MM.1S (cell line): ENCODE results near the gene CR1L.
"Not testable (repeated sequence)": the region's sequence is repeated elsewhere in the genome, so short reads cannot be mapped to it uniquely, and the experiment has no call there.

Source experiments
- DNase-seq: peaks from one replicate; pipeline ENCODE4 v3.0.0-alpha.2; 2015
- H2AFZ ChIP-seq: fragments of 300-600 bp; sonication (generic); 2 replicates; pipeline ENCODE4 v1.6.0; 2016; ENCODE audit warnings: antibody characterized with exemption, low read length
- H3F3A ChIP-seq: fragments of 300-600 bp; sonication (generic); 2 replicates; pipeline ENCODE4 v1.6.1; 2016; ENCODE audit warnings: mild to moderate bottlenecking, antibody characterized with exemption, low read length, moderate library complexity, mixed read lengths; ENCODE audit not compliant: insufficient read depth
- H3K27ac ChIP-seq: fragments of 300-600 bp; sonication (generic); 2 replicates; pipeline ENCODE4 v1.5.1; 2016; ENCODE audit warnings: mild to moderate bottlenecking, low read length
- H3K27me3 ChIP-seq: fragments of 300-600 bp; sonication (generic); replicated peaks from 2 replicates; pipeline ENCODE4 v1.6.0; 2016; ENCODE audit warnings: low read length; ENCODE audit not compliant: insufficient read depth
- H3K36me3 ChIP-seq: fragments of 300-600 bp; sonication (generic); replicated peaks from 2 replicates; pipeline ENCODE4 v1.6.1; 2016; ENCODE audit warnings: mild to moderate bottlenecking, low read length, mixed read lengths; ENCODE audit not compliant: insufficient read depth
- H3K4me1 ChIP-seq: fragments of 300-600 bp; sonication (generic); 2 replicates; pipeline ENCODE4 v1.6.1; 2016; ENCODE audit warnings: low read length, mixed read lengths
- H3K4me2 ChIP-seq: fragments of 300-600 bp; sonication (generic); 2 replicates; pipeline ENCODE4 v1.6.0; 2016; ENCODE audit warnings: low read depth, low read length
- H3K4me3 ChIP-seq: fragments of 300-600 bp; sonication (generic); 2 replicates; pipeline ENCODE4 v1.5.1; 2016; ENCODE audit warnings: low read length, mixed read lengths
- H3K79me2 ChIP-seq: fragments of 300-600 bp; sonication (generic); 2 replicates; pipeline ENCODE4 v1.6.1; 2016; ENCODE audit warnings: mixed run types, low read length, mixed read lengths
- H3K9ac ChIP-seq: fragments of 300-600 bp; sonication (generic); 2 replicates; pipeline ENCODE4 v1.6.1; 2016; ENCODE audit warnings: low read length, mixed read lengths
- H3K9me2 ChIP-seq: fragments of 300-600 bp; sonication (generic); replicated peaks from 2 replicates; pipeline ENCODE4 v1.6.1; 2016; ENCODE audit warnings: mild to moderate bottlenecking, low read length, mixed read lengths; ENCODE audit not compliant: insufficient read depth
- H3K9me3 ChIP-seq: fragments of 300-600 bp; sonication (generic); replicated peaks from 2 replicates; pipeline ENCODE4 v1.6.1; 2016; ENCODE audit warnings: mild to moderate bottlenecking, low read length, mixed read lengths; ENCODE audit not compliant: insufficient read depth
- H4K20me1 ChIP-seq: fragments of 300-600 bp; sonication (generic); 2 replicates; pipeline ENCODE4 v1.6.1; 2016; ENCODE audit warnings: mild to moderate bottlenecking, low read length, moderate library complexity, mixed read lengths; ENCODE audit not compliant: insufficient read depth
- EZH2 ChIP-seq: fragments of 300-600 bp; sonication (generic); optimal IDR thresholded peaks from 2 replicates; pipeline ENCODE3; 2017; ENCODE audit warnings: low read depth, mild to moderate bottlenecking, antibody characterized with exemption, low read length, mixed read lengths
- EZH2phosphoT487 ChIP-seq: fragments of 300-600 bp; sonication (generic); IDR thresholded peaks from 2 replicates; pipeline ENCODE4 v1.6.1; 2018; ENCODE audit warnings: antibody characterized with exemption, low read length
- TF ChIP-seq, protein P1 (sequence below): fragments of 300-600 bp; sonication (generic); IDR thresholded peaks from 2 replicates; pipeline ENCODE4 v1.5.1; 2016; ENCODE audit warnings: antibody characterized with exemption, low read length, mixed read lengths

The CR1L gene

DNA sequence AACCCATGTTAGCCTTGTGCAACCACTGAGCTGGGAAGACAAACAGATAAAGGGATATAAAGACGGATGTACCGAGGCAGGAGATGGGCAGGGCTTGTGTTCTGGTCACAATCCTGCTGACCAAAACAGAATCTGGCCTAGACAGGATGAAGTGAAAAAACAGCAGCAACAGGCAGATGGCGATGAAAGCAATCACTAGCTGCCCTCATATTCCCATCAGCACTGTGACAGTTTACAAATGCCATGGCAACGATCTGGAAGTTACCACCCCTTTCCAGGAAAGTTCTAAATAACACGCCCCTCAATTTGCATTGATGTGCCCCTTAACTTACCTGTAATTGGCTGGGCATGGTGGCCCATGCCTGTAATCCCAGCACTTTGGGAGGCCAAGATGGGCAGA is 66.4 kb downstream of the CR1L start:
- no peaks in the 10 kb centered on the region for H4K20me1 ChIP-seq
- H3F3A ChIP-seq, result no peaks in the 10 kb centered on the region
- H3K9ac ChIP-seq, result no peak overlapping the region
- no peaks in the 10 kb centered on the region for H3K79me2 ChIP-seq
- H3K4me2 ChIP-seq, result no peak overlapping the region
- no peaks in the 10 kb centered on the region for H3K4me1 ChIP-seq
- no peak overlapping the region for H3K4me3 ChIP-seq
- peak; percentile 36 for DNase-seq
- no peak overlapping the region for H3K27ac ChIP-seq
- no peaks in the 10 kb centered on the region for H3K36me3 ChIP-seq
- TF ChIP-seq EZH2 (no peak), EZH2phosphoT487 (no peak)
- TF ChIP-seq, protein P1, sequence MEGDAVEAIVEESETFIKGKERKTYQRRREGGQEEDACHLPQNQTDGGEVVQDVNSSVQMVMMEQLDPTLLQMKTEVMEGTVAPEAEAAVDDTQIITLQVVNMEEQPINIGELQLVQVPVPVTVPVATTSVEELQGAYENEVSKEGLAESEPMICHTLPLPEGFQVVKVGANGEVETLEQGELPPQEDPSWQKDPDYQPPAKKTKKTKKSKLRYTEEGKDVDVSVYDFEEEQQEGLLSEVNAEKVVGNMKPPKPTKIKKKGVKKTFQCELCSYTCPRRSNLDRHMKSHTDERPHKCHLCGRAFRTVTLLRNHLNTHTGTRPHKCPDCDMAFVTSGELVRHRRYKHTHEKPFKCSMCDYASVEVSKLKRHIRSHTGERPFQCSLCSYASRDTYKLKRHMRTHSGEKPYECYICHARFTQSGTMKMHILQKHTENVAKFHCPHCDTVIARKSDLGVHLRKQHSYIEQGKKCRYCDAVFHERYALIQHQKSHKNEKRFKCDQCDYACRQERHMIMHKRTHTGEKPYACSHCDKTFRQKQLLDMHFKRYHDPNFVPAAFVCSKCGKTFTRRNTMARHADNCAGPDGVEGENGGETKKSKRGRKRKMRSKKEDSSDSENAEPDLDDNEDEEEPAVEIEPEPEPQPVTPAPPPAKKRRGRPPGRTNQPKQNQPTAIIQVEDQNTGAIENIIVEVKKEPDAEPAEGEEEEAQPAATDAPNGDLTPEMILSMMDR, result peak; percentile 22
- H3K27me3 ChIP-seq, result no peaks in the 10 kb centered on the region
- H2AFZ ChIP-seq, result no peak overlapping the region
- no peaks in the 10 kb centered on the region for H3K9me3 ChIP-seq
- no peaks in the 10 kb centered on the region for H3K9me2 ChIP-seq

DNA sequence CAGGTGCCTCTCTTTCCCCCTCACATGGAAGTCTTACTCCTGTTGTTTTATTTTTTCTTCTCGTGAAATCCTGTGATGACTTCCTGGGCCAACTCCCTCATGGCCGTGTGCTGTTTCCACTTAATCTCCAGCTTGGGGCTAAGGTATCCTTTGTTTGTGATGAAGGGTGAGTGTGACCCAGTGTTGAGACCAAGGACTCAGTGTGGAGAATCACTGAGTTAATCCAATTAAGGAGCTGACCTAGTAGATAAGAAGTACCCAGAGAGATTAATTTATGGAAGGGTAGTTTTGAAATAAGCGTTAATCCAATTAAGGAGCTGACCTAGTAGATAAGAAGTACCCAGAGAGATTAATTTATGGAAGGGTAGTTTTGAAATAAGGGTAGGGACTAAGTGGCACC is 67.8 kb downstream of the CR1L start:
- H3K27ac ChIP-seq, H2AFZ ChIP-seq, H4K20me1 ChIP-seq, H3K4me3 ChIP-seq, H3F3A ChIP-seq, H3K79me2 ChIP-seq, H3K27me3 ChIP-seq, H3K9ac ChIP-seq, H3K4me1 ChIP-seq, H3K36me3 ChIP-seq, H3K9me3 ChIP-seq, DNase-seq, H3K4me2 ChIP-seq, H3K9me2 ChIP-seq: not testable (repeated sequence)

DNA sequence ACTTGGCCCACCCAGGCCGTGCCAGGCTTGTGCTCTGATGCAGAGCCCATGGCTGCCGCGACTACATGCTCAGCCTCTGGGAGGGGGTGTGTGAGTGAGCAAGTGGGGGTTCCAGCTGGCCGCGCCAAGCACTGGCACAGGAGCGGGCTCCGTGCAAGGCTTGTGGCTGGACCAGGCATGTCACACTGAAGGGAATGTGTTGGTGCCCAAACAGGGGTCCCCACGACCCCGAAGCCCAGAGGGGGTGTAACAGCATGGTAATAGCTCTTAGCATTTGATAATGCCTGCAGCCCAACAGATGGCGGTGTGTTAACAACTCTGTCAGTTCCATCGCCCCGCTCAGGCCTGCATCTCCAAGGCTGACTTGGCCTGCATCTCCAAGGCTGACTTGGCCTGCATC is 68.6 kb downstream of the CR1L start:
- H3K9ac ChIP-seq, result no peak overlapping the region
- no peak overlapping the region for H3K27ac ChIP-seq
- no peaks in the 10 kb centered on the region for H3K9me2 ChIP-seq
- H3F3A ChIP-seq, result no peaks in the 10 kb centered on the region
- no peaks in the 10 kb centered on the region for H3K79me2 ChIP-seq
- H3K27me3 ChIP-seq, result no peaks in the 10 kb centered on the region
- no peak for DNase-seq
- no peak overlapping the region for H3K4me3 ChIP-seq
- H3K36me3 ChIP-seq, result no peaks in the 10 kb centered on the region
- no peaks in the 10 kb centered on the region for H4K20me1 ChIP-seq
- TF ChIP-seq EZH2, result no peak
- TF ChIP-seq EZH2phosphoT487, result no peak
- TF ChIP-seq, protein P1, result no peak
- no peaks in the 10 kb centered on the region for H3K9me3 ChIP-seq
- no peak overlapping the region for H3K4me2 ChIP-seq
- H2AFZ ChIP-seq, result no peak overlapping the region
- no peaks in the 10 kb centered on the region for H3K4me1 ChIP-seq

DNA sequence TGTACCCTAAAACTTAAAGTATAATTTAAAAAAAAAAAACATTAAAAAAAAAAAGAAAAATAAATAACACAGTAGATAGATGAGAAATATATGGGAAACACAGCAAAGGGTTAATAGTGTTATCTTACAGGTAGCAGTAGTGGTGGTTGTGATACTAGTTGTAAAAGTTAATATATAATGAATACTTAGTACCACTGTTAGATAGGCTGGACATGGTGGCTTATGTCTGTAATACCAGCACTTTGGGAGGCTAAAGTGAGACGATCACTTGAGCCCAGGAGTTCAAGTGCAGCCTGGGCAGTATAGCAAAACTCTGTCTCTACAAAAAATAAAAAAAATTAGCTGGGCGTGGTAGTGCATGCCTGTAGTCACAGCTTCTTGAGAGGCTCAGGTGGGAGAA is 74.3 kb downstream of the CR1L start:
- Histone ChIP-seq H3K4me2 (no peak overlapping the region), H3K4me1 (no peaks in the 10 kb centered on the region), H3K9ac (no peak overlapping the region), H4K20me1 (no peaks in the 10 kb centered on the region), H3K27ac (no peak overlapping the region), H3K9me2 (no peaks in the 10 kb centered on the region), H3K27me3 (no peaks in the 10 kb centered on the region), H3K9me3 (no peaks in the 10 kb centered on the region), H3K79me2 (no peaks in the 10 kb centered on the region), H2AFZ (no peak overlapping the region), H3F3A (no peaks in the 10 kb centered on the region), H3K36me3 (no peaks in the 10 kb centered on the region), H3K4me3 (no peak overlapping the region)
- no peak for DNase-seq
- TF ChIP-seq EZH2, result no peak
- TF ChIP-seq, protein P1, result no peak
- TF ChIP-seq EZH2phosphoT487, result no peak

DNA sequence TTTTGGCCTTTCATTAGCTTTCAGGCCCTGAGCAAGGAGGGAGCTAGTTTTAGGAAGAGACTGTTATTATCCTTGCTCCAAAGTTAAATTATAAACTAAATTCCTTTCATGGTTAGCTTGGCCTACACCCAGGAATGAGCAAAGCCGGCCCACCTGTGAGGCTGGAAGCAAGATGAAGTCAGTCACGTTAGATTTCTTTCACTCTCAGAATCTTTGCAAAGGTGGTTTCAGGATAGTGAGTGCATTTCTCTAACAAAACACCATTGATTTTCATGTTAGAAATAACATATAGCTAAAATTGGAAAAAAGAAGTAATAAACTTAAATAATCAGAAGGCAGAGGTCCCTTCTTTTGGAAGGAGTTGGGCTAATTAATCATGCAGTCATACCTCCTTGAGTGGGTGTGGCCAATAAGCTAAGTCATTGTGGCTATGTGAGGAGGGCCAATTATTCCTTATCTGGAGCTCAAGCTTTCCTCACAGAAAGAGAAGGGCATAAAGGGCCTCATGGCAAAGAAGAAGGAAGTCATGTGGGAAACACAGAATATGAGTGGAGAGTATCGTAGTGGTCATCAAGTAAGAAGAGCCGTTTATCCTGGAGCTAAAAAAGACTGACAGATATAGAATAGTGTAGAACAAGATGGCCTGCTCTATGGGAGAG is 83.4 kb downstream of the CR1L start:
- H3K36me3 ChIP-seq, H3K79me2 ChIP-seq, H4K20me1 ChIP-seq, H3K9me3 ChIP-seq, H3K9ac ChIP-seq, H2AFZ ChIP-seq, H3K27me3 ChIP-seq, H3K9me2 ChIP-seq, H3K4me3 ChIP-seq, DNase-seq, H3F3A ChIP-seq, H3K4me2 ChIP-seq, H3K4me1 ChIP-seq, H3K27ac ChIP-seq: not testable (repeated sequence)
